Osteocyte (in vitro differentiated cells): ENCODE data around the gene TBRG4. TPM values are rescaled to one million over a fixed set of nuclear protein-coding genes. Genes with fewer than 3 reads are reported as not detected.

Experiments used
- DNase-seq: peaks from one replicate; pipeline ENCODE4 v3.0.0; 2021; ENCODE audit warnings: mixed read lengths; ENCODE audit not compliant: unreplicated experiment; ENCODE audit errors: extremely low spot score
- H3K27ac Mint-ChIP-seq: one replicate; pipeline ENCODE4 v1.8.0; 2021; ENCODE audit warnings: mild to moderate bottlenecking, mixed read lengths; ENCODE audit not compliant: unreplicated experiment
- H3K27me3 Mint-ChIP-seq: one replicate; pipeline ENCODE4 v1.8.0; 2021; ENCODE audit warnings: mixed read lengths; ENCODE audit not compliant: unreplicated experiment
- H3K36me3 Mint-ChIP-seq: one replicate; pipeline ENCODE4 v1.8.0; 2021; ENCODE audit warnings: mixed read lengths; ENCODE audit not compliant: unreplicated experiment
- H3K4me1 Mint-ChIP-seq: one replicate; pipeline ENCODE4 v1.8.0; 2021; ENCODE audit warnings: mixed read lengths; ENCODE audit not compliant: unreplicated experiment
- H3K4me3 Mint-ChIP-seq: one replicate; pipeline ENCODE4 v1.8.0; 2021; ENCODE audit warnings: mild to moderate bottlenecking, moderate library complexity, mixed read lengths; ENCODE audit not compliant: unreplicated experiment
- H3K9me3 Mint-ChIP-seq: one replicate; pipeline ENCODE4 v1.8.0; 2021; ENCODE audit warnings: mixed read lengths; ENCODE audit not compliant: unreplicated experiment
- total RNA-seq: library from RNA; stranded (reverse); gene quantifications from 2 replicates; pipeline ENCODE4 v1.2.1, GENCODE V29; 2021
- TF ChIP-seq, protein P1 (sequence below): fragments of 200-600 bp; sonication (generic); IDR thresholded peaks from 2 replicates; pipeline ENCODE4 v1.5.0; 2021; ENCODE audit warnings: antibody characterized with exemption, mild to moderate bottlenecking, moderate library complexity

Gene TBRG4
- total RNA-seq, 1 donor from 2014 or later: 54.9 TPM

DNA sequence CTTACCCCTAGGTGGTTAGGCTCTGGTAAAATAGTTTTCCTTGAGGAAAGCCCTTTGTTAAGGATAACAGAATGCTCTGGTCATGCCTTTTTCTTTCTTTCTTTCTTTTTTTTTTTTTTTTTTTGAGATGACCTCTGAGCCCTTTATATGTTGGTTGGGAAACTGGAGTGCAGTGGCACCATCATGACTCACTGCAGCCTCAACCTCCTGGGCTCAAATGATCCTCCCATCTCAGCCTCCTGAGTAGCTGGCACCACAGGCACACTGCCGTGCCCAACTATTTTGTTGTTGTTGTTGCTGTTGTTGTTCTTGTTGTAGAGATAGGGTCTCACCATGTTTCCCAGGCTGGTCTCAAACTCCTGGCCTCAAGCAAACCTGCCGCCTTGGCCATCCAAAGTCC lies 50.1 kb downstream of the TBRG4 start:
- H3K27ac Mint-ChIP-seq: no peak overlapping the region
- H3K9me3 Mint-ChIP-seq: no peaks in the 10 kb centered on the region
- no peak overlapping the region for H3K4me3 Mint-ChIP-seq
- no peaks in the 10 kb centered on the region for H3K27me3 Mint-ChIP-seq
- H3K4me1 Mint-ChIP-seq: peaks cover 5% of the 10 kb centered on the region
- DNase-seq: no peak
- peaks cover 14% of the 10 kb centered on the region for H3K36me3 Mint-ChIP-seq
- TF ChIP-seq, protein P1, sequence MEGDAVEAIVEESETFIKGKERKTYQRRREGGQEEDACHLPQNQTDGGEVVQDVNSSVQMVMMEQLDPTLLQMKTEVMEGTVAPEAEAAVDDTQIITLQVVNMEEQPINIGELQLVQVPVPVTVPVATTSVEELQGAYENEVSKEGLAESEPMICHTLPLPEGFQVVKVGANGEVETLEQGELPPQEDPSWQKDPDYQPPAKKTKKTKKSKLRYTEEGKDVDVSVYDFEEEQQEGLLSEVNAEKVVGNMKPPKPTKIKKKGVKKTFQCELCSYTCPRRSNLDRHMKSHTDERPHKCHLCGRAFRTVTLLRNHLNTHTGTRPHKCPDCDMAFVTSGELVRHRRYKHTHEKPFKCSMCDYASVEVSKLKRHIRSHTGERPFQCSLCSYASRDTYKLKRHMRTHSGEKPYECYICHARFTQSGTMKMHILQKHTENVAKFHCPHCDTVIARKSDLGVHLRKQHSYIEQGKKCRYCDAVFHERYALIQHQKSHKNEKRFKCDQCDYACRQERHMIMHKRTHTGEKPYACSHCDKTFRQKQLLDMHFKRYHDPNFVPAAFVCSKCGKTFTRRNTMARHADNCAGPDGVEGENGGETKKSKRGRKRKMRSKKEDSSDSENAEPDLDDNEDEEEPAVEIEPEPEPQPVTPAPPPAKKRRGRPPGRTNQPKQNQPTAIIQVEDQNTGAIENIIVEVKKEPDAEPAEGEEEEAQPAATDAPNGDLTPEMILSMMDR: no peak

DNA sequence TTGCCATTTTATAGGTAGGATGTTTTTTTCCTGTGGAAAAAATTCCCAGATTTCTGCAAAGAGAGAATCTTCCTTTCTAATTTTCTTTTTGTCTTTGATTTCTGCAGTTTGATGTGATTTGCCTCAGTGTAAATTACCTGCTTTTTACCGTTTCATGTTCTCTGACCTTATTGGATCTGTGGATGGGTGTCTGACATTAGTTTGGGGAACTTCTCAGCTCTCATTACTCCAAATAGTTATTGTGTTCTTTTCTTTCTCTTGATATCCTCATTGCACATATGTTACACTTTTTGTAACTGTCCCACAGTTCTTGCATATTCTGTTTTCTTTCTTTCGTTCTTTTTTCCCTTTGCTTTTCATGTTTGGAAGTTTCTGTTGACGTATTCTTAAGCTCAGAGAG lies 51.2 kb downstream of the TBRG4 start:
- TF ChIP-seq, protein P1: no peak
- H3K9me3 Mint-ChIP-seq: no peaks in the 10 kb centered on the region
- no peak overlapping the region for H3K27ac Mint-ChIP-seq
- H3K27me3 Mint-ChIP-seq: no peaks in the 10 kb centered on the region
- H3K36me3 Mint-ChIP-seq: peaks cover 10% of the 10 kb centered on the region
- H3K4me3 Mint-ChIP-seq: no peak overlapping the region
- DNase-seq: no peak
- H3K4me1 Mint-ChIP-seq: peaks cover 5% of the 10 kb centered on the region

DNA sequence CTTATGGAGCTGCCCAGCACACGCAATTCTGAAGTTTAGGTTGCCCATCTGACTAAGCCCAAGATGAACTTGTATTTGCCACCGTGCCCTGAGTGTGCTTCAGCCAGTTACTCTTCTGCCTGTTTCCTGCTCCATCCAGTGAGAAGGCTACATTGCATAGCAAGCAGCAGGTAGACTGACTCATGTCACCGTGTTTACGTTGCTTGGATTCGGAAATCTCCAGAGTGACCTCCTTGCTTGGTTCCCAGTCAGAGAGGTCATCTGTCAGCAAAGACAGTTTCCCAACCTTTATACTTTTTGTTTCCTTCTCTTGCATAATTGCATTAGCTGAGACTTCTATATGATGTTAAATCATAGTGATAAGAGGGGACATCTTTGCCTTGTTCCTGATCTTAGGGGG lies 53.6 kb downstream of the TBRG4 start:
- TF ChIP-seq, protein P1: no peak
- H3K9me3 Mint-ChIP-seq: no peaks in the 10 kb centered on the region
- peaks cover 11% of the 10 kb centered on the region for H3K4me1 Mint-ChIP-seq
- H3K36me3 Mint-ChIP-seq: peaks cover 5% of the 10 kb centered on the region
- no peak overlapping the region for H3K4me3 Mint-ChIP-seq
- H3K27me3 Mint-ChIP-seq: no peaks in the 10 kb centered on the region
- DNase-seq: no peak
- H3K27ac Mint-ChIP-seq: no peak overlapping the region

GRCh38 chr7:45055594-45056219 lies 55.8 kb downstream of the TBRG4 start:
- Mint-ChIP-seq H3K9me3 (no peaks in the 10 kb centered on the region), H3K27ac (no peak overlapping the region), H3K4me3 (no peak overlapping the region), H3K27me3 (no peaks in the 10 kb centered on the region), H3K4me1 (peaks cover 11% of the 10 kb centered on the region), H3K36me3 (peaks cover 11% of the 10 kb centered on the region)
- TF ChIP-seq, protein P1: no peak
- no peak for DNase-seq

- Mint-ChIP-seq H3K4me1 (peaks cover 11% of the 10 kb centered on the region), H3K9me3 (no peaks in the 10 kb centered on the region), H3K36me3 (peaks cover 11% of the 10 kb centered on the region), H3K27ac (no peak overlapping the region), H3K27me3 (no peaks in the 10 kb centered on the region), H3K4me3 (no peak overlapping the region)
- DNase-seq: no peak
- TF ChIP-seq, protein P1: no peak
These were observed 56.5 kb downstream of the TBRG4 start for GRCh38 chr7:45055016-45055415.
